Activated T-cell treated with anti-CD3 and anti-CD28 coated beads, Interleukin-2, amount 50 U/mL, for 24 hours (primary cell): ENCODE results near the gene TFDP1.
"Not testable (repeated sequence)": the region's sequence is repeated elsewhere in the genome, so short reads cannot be mapped to it uniquely, and the experiment has no call there.

Experiments used
- DNase-seq: peaks from one replicate; pipeline ENCODE4 v3.0.0-alpha.2; 2020
- H3K27ac Mint-ChIP-seq: 2 replicates; pipeline ENCODE4 v1.8.0; 2020; ENCODE audit warnings: mild to moderate bottlenecking, mixed read lengths
- H3K27me3 Mint-ChIP-seq: 2 replicates; pipeline ENCODE4 v1.8.0; 2020; ENCODE audit warnings: mixed read lengths
- H3K36me3 Mint-ChIP-seq: 2 replicates; pipeline ENCODE4 v1.8.0; 2020; ENCODE audit warnings: low read depth, mixed read lengths
- H3K4me1 Mint-ChIP-seq: 2 replicates; pipeline ENCODE4 v1.8.0; 2020; ENCODE audit warnings: low read depth, mixed read lengths
- H3K4me3 Mint-ChIP-seq: 2 replicates; pipeline ENCODE4 v1.8.0; 2020; ENCODE audit warnings: mild to moderate bottlenecking, moderate library complexity, mixed read lengths
- H3K9me3 Mint-ChIP-seq: 2 replicates; pipeline ENCODE4 v1.8.0; 2020; ENCODE audit warnings: mixed read lengths

TFDP1 gene

DNA sequence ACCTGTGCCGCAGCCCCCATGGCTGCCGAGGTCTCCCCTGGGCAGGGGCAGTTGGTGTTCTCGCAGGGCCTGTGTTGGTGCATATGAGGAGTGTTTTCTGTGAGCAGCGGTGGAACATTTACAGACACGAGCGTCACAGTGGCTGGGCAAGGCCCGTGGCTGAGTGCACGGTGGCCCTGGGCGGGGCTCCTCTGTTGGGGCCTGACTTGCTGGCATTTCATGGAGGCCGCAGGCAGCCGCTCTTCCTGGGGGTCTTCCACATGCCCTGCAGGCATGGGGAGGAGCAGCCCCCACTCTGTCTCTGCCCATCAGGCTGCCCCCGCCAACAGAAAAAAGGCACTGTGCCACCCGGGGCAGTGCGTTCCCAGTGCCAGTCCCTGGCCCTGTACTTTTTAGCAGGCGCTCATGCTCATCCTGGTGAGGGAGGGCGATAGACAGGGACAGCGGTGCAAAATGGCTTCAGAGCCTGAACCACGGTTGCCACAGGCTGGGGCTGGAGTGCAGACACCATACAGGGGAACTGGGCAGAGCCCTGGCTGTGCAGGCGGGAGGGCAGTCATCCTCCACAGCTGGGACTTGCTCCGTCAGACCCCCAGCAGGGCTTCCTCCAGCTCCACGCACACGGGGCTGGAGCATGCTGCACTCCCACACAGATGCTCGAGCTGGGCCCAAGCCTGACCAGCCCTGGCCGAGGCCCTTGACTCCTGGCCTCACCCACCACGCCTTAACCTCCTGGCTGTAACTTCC, 23.5 kb downstream of the TFDP1 start:
- no peak for DNase-seq
- Mint-ChIP-seq H3K36me3 (peaks cover 26% of the 10 kb centered on the region), H3K9me3 (no peaks in the 10 kb centered on the region), H3K27ac (no peak overlapping the region), H3K27me3 (no peaks in the 10 kb centered on the region), H3K4me3 (no peak overlapping the region), H3K4me1 (peaks cover 37% of the 10 kb centered on the region)

DNA sequence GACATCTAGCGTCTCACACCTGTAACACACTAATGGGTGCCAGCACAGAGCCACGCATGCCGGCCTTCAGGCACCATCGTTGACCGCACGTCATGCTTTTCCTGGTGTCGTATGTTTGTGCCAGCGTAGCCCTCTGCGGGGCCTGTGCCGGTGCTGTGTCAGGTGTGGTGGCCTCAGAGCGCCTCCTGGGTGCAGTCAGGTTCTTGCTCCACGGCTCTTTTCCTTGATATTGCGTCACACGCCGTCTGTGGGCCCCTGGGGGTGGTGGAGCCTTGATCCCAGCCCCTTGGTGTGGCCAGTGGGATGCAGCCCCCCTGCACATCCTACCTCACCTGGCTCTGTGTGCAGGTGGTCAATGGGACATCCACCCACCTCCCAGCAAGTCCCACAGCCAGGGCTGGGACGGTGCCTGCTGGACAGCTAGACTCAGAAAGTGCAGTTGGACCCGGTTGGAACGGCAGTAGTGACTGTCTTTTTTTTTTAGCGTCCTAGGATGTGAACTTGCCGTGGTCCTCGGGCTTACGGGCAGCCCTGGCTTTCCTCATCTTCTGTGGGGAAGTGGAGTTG, 24.5 kb downstream of the TFDP1 start:
- H3K9me3 Mint-ChIP-seq: no peaks in the 10 kb centered on the region
- H3K36me3 Mint-ChIP-seq: peaks cover 18% of the 10 kb centered on the region
- no peak for DNase-seq
- no peak overlapping the region for H3K27ac Mint-ChIP-seq
- no peak overlapping the region for H3K4me3 Mint-ChIP-seq
- no peaks in the 10 kb centered on the region for H3K27me3 Mint-ChIP-seq
- H3K4me1 Mint-ChIP-seq: peaks cover 29% of the 10 kb centered on the region

DNA sequence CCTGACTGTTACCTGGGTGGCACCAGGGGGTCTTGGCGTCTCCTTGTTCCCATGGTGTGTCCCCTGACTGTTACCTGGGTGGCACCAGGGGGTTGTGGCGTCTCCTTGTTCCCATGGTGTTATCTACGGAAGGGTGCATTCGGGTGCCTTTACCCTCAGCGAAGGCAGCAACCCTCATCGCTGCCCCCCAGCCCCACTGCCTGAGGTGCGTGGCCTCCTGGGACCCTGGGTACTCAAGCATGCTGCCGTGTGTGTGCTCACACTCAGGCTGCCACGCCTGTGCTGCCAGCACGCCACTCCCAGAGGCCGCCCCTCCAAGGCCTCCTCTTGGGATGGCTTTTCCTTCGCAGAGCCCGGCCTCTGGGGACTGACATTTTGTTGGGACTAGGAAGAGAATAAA, 25.1 kb downstream of the TFDP1 start:
- no peaks in the 10 kb centered on the region for H3K9me3 Mint-ChIP-seq
- peaks cover 14% of the 10 kb centered on the region for H3K36me3 Mint-ChIP-seq
- no peaks in the 10 kb centered on the region for H3K27me3 Mint-ChIP-seq
- H3K4me3 Mint-ChIP-seq: no peak overlapping the region
- peaks cover 28% of the 10 kb centered on the region for H3K4me1 Mint-ChIP-seq
- H3K27ac Mint-ChIP-seq: no peak overlapping the region
- DNase-seq: no peak

DNA sequence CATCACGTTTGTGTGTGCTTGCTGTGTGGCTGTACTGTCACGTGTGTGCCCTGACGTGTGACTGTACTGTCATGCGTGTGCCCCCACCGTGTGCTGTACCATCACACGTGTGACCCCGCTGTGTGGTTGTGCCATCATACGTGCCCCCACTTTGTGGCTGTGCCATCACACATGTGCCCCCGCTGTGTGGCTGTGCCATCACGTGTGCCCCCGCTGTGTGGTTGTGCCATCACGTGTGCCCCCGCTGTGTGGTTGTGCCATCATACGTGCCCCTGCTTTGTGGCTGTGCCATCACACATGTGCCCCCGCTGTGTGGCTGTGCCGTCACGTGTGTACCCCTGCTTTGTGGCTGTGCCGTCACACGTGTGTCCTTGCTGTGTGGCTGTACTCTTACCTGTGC, 25.7 kb downstream of the TFDP1 start:
- peaks cover 14% of the 10 kb centered on the region for H3K36me3 Mint-ChIP-seq
- H3K27me3 Mint-ChIP-seq: no peaks in the 10 kb centered on the region
- no peaks in the 10 kb centered on the region for H3K9me3 Mint-ChIP-seq
- peaks cover 22% of the 10 kb centered on the region for H3K4me1 Mint-ChIP-seq
- H3K27ac Mint-ChIP-seq: no peak overlapping the region
- DNase-seq: no peak
- no peak overlapping the region for H3K4me3 Mint-ChIP-seq

DNA sequence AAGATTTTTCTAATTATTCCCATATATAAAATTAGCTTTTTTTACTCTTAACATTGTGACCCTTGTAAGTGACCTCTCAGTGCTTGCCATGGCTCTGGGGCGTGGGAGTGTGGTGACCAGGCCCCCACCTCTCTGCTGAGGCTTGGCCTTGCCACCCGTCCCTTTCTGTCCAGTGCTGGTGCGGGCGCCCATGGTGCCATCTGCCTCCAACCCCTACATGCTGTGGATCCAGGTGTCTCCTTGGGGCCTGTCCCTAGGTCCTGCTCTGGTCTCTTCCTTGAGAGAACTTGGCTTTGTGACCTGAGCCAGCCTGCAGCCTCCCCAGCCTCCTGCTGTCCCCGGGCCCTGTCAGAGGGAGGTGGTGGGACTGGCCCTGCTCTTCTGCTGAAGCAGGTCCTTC, 27.4 kb downstream of the TFDP1 start:
- Mint-ChIP-seq H3K4me3 (no peak overlapping the region), H3K27ac (no peak overlapping the region), H3K9me3 (no peaks in the 10 kb centered on the region), H3K27me3 (no peaks in the 10 kb centered on the region), H3K4me1 (peaks cover 17% of the 10 kb centered on the region), H3K36me3 (peaks cover 22% of the 10 kb centered on the region)
- DNase-seq: no peak

DNA sequence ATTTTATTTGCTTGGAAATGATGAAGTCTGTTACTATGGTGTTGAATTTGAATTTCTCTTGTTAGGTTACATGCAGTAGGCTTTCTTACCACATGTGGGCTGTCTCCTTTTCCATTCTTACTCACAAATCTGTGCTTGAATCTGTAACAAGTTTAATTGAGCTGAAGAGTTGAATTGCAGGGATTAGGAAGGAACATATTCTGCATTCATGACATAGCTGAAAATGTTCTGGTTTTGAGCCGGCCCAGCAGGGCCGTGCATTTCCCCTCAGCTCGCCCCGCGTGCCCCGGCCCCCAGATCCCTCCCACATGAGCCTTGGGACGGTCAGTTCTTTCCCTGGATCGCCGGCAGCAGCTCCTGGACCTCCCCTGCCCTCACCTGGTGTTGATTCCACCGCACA, 28.1 kb downstream of the TFDP1 start:
- Mint-ChIP-seq H3K27me3 (no peaks in the 10 kb centered on the region), H3K36me3 (peaks cover 23% of the 10 kb centered on the region), H3K27ac (no peak overlapping the region), H3K9me3 (no peaks in the 10 kb centered on the region), H3K4me1 (peaks cover 17% of the 10 kb centered on the region), H3K4me3 (no peak overlapping the region)
- DNase-seq: no peak

DNA sequence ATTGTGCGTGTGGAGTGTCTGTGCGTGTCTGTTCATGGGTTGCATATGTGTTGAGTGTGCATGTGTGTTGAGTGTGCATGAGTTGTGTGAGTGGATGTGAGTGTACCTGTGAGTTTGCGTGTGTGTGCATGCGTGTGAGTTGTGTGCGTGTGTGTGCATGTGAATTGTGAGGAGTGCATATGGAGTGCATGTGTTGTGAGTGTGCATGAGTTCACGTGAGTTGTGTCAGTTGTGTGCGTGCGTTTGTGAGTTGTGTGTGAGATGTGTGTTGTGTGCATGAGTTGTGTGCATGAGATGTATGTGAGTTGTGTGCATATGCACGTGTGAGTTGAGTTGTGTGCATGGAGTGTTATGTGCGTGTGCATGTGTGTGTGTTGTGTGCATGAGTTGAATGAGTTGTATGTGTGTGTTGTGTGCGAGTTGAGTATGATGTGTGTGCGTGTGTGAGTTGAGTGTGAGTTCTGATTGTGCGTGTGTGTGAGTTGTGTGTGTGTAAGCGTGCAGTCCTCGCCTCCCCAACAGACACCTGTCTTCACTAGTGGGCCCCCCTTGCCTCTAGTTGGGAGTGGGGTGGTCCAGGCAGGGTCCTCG, 29.3 kb downstream of the TFDP1 start:
- no peaks in the 10 kb centered on the region for H3K27me3 Mint-ChIP-seq
- H3K9me3 Mint-ChIP-seq: no peaks in the 10 kb centered on the region
- H3K4me1 Mint-ChIP-seq: peaks cover 18% of the 10 kb centered on the region
- DNase-seq: no peak
- H3K4me3 Mint-ChIP-seq: no peak overlapping the region
- H3K36me3 Mint-ChIP-seq: peaks cover 36% of the 10 kb centered on the region
- no peak overlapping the region for H3K27ac Mint-ChIP-seq

DNA sequence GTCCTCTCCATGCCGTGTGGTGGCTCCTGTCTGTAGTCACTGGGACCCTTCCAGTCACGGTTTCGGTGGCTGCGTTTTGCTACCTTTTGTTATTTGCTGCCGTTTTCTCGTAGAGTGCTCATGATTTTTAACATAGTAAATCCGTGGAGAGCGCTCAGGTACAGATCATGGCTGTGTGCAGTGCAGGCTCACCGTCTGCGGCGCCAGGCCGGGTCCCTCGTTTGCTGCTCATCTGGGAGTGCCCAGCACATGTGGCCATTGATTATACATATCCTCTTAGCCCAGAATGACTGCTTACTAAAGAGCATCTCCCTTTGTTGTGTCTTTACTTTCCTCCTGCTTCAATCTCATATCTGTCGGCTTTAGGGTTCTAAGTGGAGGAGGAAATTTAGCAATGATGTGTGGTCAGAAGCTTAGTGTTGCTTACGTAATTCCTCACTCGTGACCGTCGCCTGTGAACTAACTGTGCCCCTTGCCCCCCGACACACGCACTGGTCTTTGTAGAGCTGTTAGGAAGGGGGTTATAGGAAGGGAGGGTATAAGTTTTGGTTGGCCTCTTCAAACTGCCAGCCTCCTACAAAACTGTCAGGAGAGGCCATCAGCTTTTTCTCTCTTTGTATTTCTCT, 31.8 kb downstream of the TFDP1 start:
- no peak for DNase-seq
- Mint-ChIP-seq H3K27me3 (no peaks in the 10 kb centered on the region), H3K9me3 (no peaks in the 10 kb centered on the region), H3K36me3 (peaks cover 49% of the 10 kb centered on the region), H3K4me1 (peaks cover 16% of the 10 kb centered on the region), H3K27ac (no peak overlapping the region), H3K4me3 (no peak overlapping the region)

DNA sequence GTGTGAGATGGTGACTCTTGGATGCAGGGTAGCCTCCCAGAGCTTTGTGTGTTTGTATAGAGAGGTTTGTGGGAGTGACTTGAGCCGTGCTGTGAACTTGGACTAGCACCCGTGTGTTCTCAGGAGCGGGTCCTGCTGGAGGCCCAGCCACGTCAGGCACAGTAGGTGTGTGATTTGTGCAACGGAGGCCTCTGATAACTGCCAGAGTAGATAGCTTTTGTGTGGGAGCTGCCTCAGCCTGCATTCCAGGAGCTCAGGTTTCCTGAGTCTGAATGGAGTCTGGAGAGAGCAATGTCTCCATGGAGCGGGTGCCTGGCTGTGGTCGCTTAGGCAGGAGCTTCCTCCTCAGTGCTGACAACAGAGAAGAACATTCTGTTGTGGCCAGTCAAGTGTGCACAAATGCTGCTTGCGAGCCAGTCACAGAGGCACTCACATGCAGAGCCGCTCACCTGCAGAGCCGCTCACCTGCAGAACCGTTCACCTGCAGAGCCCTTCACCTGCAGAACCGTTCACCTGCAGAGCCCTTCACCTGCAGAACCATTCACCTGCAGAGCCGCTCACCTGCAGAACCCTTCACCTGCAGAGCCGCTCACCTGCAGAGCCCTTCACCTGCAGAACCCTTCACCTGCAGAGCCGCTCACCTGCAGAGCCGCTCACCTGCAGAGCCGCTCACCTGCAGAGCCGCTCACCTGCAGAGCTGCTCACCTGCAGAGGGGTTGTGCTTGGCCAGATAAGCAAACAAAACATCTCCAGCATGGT, 32.6 kb downstream of the TFDP1 start:
- Mint-ChIP-seq H3K36me3 (peaks cover 57% of the 10 kb centered on the region), H3K27ac (no peak overlapping the region), H3K9me3 (no peaks in the 10 kb centered on the region), H3K4me3 (no peak overlapping the region), H3K4me1 (peaks cover 9% of the 10 kb centered on the region), H3K27me3 (no peaks in the 10 kb centered on the region)
- DNase-seq: no peak

DNA sequence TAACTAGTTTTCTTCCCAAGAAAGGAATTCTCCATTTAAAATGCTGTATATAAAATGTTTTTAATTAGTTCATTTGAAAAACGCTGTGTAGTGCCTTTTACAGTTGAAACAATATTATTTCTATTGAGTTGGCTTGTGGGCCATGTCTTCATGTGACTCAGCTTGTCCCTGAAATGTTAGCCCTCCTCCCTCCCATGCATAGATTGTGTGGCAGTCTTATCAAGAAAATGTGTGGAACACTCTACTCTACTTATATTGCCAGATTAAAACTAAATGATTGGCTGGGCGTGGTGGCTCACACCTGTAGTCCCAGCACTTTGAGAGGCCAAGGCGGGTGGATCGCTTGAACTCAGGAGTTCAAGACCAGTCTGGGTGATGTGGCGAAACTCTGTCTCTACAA, 33.4 kb downstream of the TFDP1 start:
- no peaks in the 10 kb centered on the region for H3K27me3 Mint-ChIP-seq
- H3K36me3 Mint-ChIP-seq: peaks cover 65% of the 10 kb centered on the region
- H3K4me1 Mint-ChIP-seq: peaks cover 2% of the 10 kb centered on the region
- no peak for DNase-seq
- H3K4me3 Mint-ChIP-seq: no peak overlapping the region
- H3K9me3 Mint-ChIP-seq: no peaks in the 10 kb centered on the region
- no peak overlapping the region for H3K27ac Mint-ChIP-seq

DNA sequence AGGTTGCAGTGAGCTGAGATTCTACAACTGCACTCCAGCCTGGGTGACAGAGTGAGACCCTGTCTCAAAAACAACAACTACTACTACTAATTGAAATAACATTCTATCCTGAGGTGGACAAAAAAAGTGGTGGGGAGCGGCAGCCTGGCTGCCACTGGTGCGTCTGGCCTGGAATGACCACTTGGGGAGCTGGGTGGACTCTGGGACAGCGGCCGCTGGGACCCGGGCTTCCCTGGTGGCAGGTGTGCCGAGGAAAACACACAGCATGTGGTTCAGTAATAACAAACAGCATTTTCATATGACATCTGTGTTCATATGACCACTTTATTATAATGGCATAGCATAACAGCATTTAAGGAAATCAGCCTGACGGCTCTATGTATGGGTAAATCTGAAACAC, 33.9 kb downstream of the TFDP1 start:
- no peak overlapping the region for H3K4me3 Mint-ChIP-seq
- peaks cover 70% of the 10 kb centered on the region for H3K36me3 Mint-ChIP-seq
- no peaks in the 10 kb centered on the region for H3K9me3 Mint-ChIP-seq
- peaks cover 2% of the 10 kb centered on the region for H3K4me1 Mint-ChIP-seq
- no peak overlapping the region for H3K27ac Mint-ChIP-seq
- H3K27me3 Mint-ChIP-seq: no peaks in the 10 kb centered on the region
- DNase-seq: no peak

DNA sequence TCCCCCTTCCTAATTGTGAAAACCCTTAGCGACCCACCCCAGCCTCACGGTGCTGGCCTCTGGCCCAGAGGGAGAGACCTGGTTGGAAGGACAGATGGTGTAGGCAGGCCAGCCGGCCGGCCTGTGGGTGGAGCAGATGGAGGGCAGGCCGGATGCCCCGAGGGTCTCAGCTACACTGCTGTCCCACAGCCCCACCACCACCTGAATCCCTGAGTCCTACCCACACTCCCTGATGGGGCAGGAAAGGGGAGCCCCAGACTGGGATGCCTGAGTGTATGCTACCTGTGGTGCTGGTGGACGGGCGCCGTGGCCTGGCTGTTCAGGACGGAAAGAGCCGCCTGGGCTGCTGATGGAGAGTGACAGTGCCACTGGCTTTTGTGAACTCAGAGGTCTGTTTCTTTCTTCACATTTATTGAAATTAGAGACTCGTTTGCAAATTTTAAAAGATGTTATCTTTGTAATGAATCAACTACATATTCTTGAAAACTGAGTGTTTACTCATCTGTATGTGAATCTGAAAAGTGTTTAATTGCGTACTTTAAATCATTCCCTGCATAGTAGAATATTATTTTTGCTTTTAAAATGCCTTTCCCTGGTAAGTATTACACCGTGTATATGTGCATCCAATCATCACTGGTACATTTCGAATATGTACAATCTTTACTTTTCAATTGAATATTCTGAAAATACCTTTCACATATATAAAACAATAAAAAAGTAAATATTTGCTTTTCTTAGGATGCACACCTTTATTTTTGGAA, 35.7 kb downstream of the TFDP1 start:
- Mint-ChIP-seq H3K4me1 (peaks cover 2% of the 10 kb centered on the region), H3K27me3 (no peaks in the 10 kb centered on the region), H3K36me3 (peaks cover 79% of the 10 kb centered on the region), H3K4me3 (no peak overlapping the region), H3K9me3 (no peaks in the 10 kb centered on the region), H3K27ac (no peak overlapping the region)
- no peak for DNase-seq

DNA sequence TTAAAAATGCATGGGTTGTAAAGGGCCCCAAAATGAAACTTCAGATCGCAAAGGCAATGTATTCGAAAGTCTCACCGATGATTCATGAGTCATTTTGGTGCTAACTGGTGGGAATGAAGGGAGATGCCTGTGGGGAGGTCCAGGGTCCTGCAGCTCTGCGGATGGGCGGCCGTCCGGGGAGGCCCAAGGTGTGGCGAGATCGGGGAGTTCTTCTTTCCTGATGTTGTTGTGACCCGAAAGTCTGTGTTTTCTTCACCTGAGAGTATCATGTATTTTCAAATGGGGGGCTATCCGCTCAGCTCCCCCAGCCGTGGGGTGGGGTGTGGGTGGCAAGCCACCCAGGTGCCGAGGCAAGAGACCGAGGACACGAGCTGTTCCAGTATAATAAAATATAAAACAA, 36.5 kb downstream of the TFDP1 start:
- no peak for DNase-seq
- no peak overlapping the region for H3K27ac Mint-ChIP-seq
- H3K4me3 Mint-ChIP-seq: no peak overlapping the region
- H3K9me3 Mint-ChIP-seq: no peaks in the 10 kb centered on the region
- no peaks in the 10 kb centered on the region for H3K27me3 Mint-ChIP-seq
- peaks cover 2% of the 10 kb centered on the region for H3K4me1 Mint-ChIP-seq
- peaks cover 76% of the 10 kb centered on the region for H3K36me3 Mint-ChIP-seq

DNA sequence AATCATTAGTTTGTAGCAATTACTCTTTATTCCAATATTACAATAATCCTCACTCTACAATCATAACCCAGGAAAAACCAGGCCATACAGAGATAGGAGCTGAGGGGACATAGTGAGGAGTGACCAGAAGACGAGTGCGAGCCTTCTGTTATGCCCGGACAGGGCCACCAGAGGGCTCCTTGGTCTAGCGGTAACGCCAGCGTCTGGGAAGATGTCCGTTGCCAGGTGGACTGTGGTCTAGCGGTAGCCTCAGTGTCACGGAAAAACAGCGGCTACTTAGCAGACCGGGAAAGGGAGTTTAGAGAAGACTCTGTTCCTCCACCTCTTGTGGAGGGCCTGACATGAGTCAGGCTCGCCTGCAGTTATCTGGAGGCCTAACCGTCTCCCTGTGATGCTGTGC, 36.9 kb downstream of the TFDP1 start:
- H3K4me3 Mint-ChIP-seq, H3K27me3 Mint-ChIP-seq, DNase-seq, H3K4me1 Mint-ChIP-seq, H3K27ac Mint-ChIP-seq, H3K9me3 Mint-ChIP-seq: not testable (repeated sequence)
- H3K36me3 Mint-ChIP-seq: peaks cover 76% of the 10 kb centered on the region
